ENCODE results near the gene EPHB2.

EPHB2 gene

GRCh38 chr1:22860883-22861385 lies 150.3 kb downstream of the EPHB2 start:
- DNase-seq (ENCODE audit: low read depth): no peak

- no peak for DNase-seq (ENCODE audit: low read depth)
Measured at GRCh38 chr1:22861764-22862440, 151.3 kb downstream of the EPHB2 start.

GRCh38 chr1:22862752-22863151 lies 152.1 kb downstream of the EPHB2 start:
- DNase-seq (ENCODE audit: low read depth): no peak

- no peak for DNase-seq (ENCODE audit: low read depth)
Measured at GRCh38 chr1:22863766-22864165, 153.1 kb downstream of the EPHB2 start.

- no peak for DNase-seq (ENCODE audit: low read depth)
Measured at GRCh38 chr1:22864886-22865285, 154.2 kb downstream of the EPHB2 start.

GRCh38 chr1:22865736-22866135 lies 155.1 kb downstream of the EPHB2 start:
- DNase-seq (ENCODE audit: low read depth): no peak

- no peak for DNase-seq (ENCODE audit: low read depth)
Measured at GRCh38 chr1:22866868-22867267, 156.2 kb downstream of the EPHB2 start.

- no peak for DNase-seq (ENCODE audit: low read depth)
Measured at GRCh38 chr1:22868331-22868730, 157.7 kb downstream of the EPHB2 start.

GRCh38 chr1:22869325-22869724 lies 158.7 kb downstream of the EPHB2 start:
- no peak for DNase-seq (ENCODE audit: low read depth)

GRCh38 chr1:22870201-22870871 lies 159.7 kb downstream of the EPHB2 start:
- no peak for DNase-seq (ENCODE audit: low read depth)

GRCh38 chr1:22872981-22873664 lies 162.5 kb downstream of the EPHB2 start:
- DNase-seq (ENCODE audit: low read depth): no peak

- no peak for DNase-seq (ENCODE audit: low read depth)
Measured at GRCh38 chr1:22874785-22875184, 164.1 kb downstream of the EPHB2 start.

- no peak for DNase-seq (ENCODE audit: low read depth)
Measured at GRCh38 chr1:22875241-22875640, 164.6 kb downstream of the EPHB2 start.

- no peak for DNase-seq (ENCODE audit: low read depth)
Measured at GRCh38 chr1:22875841-22876240, 165.2 kb downstream of the EPHB2 start.

- DNase-seq (ENCODE audit: low read depth): no peak
Measured at GRCh38 chr1:22876359-22877111, 165.9 kb downstream of the EPHB2 start.

- DNase-seq (ENCODE audit: low read depth): no peak
Measured at GRCh38 chr1:22877112-22877915, 166.7 kb downstream of the EPHB2 start.

- no peak for DNase-seq (ENCODE audit: low read depth)
Measured at GRCh38 chr1:22877980-22878379, 167.3 kb downstream of the EPHB2 start.

- DNase-seq (ENCODE audit: low read depth): no peak
Measured at GRCh38 chr1:22878626-22879025, 168.0 kb downstream of the EPHB2 start.

GRCh38 chr1:22879445-22879844 lies 168.8 kb downstream of the EPHB2 start:
- DNase-seq (ENCODE audit: low read depth): no peak

GRCh38 chr1:22880174-22880601 lies 169.5 kb downstream of the EPHB2 start:
- DNase-seq (ENCODE audit: low read depth): no peak

- DNase-seq (ENCODE audit: low read depth): no peak
Measured at GRCh38 chr1:22883406-22883805, 172.8 kb downstream of the EPHB2 start.
